Amniotic stem cell (primary cell): Measurements from ENCODE around the gene SIRT4.
A peak's percentile ranks its signal among the peaks of the same experiment; 100 is the strongest.

ENCODE experiments used
- DNase-seq: peaks from one replicate; lab custom pipeline; 2025; lab: John Stamatoyannopoulos, UW

The SIRT4 gene

GRCh38 chr12:120278137-120279069 lies 23.7 kb upstream of the SIRT4 start:
- no peak for DNase-seq

DNA sequence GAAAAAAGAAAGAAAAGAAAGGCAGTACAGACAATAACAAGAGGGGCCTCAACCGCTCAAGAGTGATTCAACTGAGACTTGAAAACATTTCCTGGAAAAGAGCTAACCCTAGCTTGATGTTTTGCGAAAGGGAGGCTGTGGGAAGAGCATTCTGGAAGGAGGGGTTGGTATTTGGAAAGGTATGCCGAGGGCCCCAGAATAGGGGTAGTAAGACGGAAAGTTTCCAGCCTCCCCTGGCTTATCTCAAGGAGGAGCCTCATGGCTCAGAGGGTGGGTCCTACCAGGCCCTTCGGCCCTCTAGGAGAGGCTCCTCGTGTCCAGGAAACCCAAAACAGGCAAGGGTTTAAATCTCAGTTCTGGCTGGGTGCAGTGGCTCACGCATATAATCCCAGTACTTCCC lies 18.8 kb upstream of the SIRT4 start:
- DNase-seq = no peak

GRCh38 chr12:120284381-120284780 lies 17.7 kb upstream of the SIRT4 start:
- no peak for DNase-seq

DNA sequence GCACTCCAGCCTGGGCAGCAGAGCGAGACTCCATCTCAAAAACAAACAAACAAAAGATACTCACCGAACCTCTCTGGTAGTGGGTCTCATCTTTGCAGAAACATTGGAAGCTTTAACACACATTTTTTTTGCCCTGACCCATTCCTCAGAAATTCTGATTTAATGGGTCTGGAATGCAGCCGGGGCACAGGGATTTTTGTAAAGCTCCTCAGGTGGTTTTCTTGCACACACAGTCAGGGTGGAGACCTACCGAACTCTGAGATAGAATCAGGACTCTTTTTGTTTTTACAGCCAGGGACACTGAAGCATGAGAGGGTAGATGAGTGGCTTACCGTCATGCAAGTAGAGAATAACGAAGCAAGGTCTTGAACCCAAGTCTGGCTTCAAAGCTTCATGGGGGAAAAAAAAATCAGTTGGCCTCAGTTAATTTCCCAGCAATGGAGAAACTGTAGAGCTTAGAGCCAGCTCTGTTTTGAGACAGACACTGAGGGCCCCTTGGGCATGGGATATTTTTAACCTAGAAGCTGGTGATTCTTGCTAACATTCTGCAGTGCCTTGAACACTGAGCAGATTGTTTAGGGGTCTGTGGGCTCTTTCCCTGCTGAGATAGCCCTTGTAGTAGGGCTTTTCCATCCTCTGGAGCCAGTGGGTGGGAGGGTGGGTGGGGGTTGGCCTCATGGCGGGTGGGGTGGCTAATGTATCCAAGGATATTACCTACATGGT lies 15.2 kb upstream of the SIRT4 start:
- no peak for DNase-seq

GRCh38 chr12:120287491-120287890 lies 14.6 kb upstream of the SIRT4 start:
- no peak for DNase-seq

DNA sequence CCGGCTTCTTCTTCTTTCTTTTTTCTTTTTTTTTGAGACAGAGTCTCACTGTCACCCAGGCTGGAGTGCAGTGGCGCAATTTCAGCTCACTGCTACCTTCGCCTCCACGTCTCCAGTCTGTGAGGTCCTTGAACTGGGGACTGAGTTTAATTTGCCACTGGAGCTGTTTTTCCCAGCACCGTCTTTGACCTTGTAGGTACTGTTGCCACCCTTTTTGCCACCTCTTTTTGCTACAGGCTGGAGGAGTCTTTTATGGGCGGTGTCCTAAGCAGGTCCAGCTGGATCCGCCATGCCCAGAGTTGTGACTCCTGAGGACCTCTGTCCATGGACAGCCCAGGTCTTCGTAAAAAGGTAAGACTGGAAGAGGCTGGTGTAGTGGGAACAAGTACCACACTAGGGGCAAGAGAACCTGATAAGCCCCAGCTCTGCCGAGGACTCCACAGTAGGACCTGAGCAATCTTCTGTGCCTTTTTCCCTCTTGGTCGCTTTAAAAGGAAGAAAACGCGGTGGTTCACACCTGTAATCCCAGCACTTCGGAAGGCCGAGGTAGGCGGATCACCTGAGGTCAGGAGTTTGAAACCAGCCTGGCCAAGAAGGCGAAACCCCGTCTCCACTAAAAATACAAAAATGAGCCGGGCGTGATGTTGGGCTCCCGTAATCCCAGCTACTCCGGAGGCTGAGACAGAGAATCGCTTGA lies 11.4 kb upstream of the SIRT4 start:
- no peak for DNase-seq

DNA sequence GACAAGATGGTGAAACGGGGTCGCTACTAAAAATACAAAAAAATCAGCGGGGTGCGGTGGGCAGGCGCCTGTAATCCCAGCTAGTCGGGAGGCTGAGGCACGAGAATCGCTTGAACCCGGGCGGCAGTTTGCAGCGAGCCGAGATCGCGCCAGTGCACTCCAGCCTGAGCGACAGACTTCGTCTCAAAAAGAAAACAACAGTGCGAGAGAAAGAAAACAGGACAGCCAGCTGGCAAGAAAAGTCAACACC lies 9.8 kb upstream of the SIRT4 start:
- no peak for DNase-seq

DNA sequence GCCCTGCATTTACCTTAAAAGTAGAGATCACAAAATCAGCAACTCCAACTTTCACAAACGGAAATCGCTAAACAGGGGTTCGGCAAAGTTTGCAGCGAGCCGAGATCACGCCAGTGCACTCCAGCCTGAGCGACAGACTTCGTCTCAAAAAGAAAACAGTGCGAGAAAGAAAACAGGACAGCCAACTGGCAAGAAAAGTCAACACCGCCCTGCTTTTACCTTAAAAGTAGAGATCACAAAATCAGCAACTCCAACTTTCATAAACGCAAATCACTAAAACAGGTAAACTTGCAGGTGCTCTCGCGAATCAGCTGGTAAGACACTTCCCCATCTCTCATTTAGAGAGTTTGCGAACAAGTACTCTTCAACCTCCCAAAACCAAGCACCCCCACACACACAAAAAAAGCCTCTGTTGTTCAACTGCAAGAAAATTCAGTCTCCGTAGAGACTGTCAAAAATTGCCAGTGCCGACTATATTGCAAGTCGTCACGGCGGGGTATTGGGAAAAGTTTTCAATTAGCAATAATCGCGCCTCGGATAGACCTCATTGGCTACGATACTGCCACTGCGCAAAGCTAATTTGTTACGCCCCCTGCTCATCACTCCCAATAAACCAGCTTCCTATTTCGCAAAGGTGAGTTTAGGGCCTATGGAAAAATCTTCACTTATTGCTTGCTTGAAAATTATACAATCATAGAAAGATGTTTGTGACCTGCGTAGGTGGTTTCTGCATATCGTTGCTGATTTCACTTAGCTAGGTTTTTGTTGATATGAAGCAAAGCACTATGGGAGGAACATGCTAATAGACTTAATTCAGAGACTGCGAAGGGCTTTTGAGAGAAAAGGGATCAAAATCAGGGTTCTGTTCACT lies 9.2 kb upstream of the SIRT4 start, which contains the start of gene RNU4-1:
Gene RNU4-1 (minus strand): TSS at position 577 of the 871 bp plus-strand sequence.
- DNase-seq = peak; percentile 84

DNA sequence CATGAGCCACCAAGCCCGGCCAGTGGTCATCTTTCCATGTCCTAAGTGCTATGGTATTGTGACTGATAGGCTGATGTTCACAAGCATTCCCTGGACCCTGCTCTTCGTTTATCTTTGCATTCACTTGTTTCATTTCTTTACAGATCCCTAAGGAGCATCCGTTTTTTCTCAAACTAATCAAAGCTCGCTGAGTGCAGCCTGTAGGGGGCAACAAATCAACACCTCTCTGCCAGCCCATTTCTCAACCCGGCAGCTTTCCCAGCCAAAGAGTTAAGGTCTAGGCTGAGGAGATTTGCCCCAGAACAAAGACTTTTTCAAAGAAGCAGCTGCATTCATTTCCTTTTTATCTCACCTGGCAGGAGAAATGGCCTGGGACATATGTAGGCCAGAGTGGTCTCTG lies 12.1 kb downstream of the SIRT4 start:
- DNase-seq = no peak

DNA sequence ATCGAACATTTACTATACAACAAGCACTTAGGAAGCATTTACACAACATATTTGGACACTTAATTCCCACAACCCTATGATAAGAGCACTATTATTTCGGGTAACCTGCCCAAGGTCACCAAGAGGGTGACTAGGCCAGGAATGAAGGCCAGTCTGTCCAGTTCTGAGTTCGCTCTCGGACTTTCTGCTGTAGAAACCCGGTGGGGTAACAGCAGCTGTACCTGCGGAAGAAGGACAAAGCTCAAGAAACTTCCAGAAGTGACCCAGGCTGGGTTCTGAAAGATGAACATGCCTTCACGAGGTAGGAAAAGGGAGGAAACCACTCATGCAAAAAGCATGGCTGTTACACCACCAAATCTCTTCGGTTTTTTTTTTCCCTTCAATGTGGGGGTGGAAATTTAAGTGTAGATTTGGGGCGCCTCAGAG lies 14.7 kb downstream of the SIRT4 start:
- DNase-seq = no peak

GRCh38 chr12:120317224-120318105 lies 15.3 kb downstream of the SIRT4 start:
- peak; percentile 99 for DNase-seq

GRCh38 chr12:120321382-120322202 lies 19.5 kb downstream of the SIRT4 start:
- no peak for DNase-seq

DNA sequence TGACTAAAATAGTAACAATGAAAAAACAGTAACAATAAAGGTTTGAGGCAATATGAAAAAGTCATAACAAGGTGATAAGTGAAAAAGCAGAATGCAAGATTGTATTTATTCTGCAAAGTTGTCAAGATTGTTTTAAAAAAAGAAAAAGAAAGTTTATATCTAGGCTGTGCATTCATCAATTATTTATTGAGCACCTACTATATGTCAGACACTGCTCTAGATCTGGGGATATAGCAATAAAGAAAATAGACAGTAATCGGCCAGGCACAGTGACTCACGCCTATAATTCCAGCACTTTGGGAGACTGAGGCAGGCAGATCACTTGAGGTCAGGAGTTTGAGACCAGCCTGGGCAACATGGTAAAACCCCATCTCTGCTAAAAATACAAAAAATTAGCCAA lies 21.7 kb downstream of the SIRT4 start:
- DNase-seq = no peak

- no peak for DNase-seq
Measured at GRCh38 chr12:120324841-120325417, 22.8 kb downstream of the SIRT4 start.

DNA sequence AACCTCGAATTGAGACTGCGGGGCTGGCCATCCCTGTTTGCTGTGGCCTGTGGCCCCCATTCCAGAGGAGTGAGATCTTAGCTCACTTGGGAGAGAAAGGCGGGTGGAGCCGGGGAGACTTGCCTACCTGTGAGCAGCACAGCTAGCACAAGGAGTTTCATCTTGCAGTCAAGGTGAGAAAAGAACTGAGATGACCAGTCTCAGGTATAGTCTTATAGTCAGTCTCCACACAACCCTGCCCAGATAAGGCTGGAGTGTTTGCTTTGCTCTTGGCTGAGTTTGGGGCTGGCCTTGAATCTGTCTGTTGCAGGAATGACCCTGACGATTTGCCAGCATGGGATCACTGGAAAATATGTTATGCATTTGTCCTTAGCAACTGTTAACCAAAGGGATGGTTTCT lies 25.5 kb downstream of the SIRT4 start, which contains the start of gene PLA2G1B:
Gene PLA2G1B (minus strand): TSS at position 187 of the 400 bp plus-strand sequence. CDS start 26 bp downstream, at position 161.
- no peak for DNase-seq

DNA sequence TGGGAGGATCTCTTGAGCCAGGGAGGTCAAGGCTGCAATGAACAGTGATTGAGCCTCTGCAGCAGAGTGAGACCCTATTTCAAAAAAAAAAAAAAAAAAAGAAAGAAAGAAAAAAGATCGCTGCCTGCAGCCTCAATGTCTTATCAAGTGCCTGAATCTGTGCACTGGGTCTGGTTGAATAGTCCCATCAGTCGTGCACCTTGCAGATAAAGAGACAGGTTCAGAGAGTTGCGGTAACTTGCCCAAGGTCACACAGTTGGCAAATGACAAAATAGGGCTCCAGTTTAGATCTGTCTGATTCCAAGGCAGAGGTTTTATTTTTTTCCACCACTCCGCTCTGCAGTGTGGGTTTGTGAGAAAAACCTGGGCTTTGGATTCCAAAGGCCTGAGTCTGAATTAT lies 26.1 kb downstream of the SIRT4 start:
- no peak for DNase-seq

GRCh38 chr12:120331390-120331789 lies 29.3 kb downstream of the SIRT4 start:
- no peak for DNase-seq

DNA sequence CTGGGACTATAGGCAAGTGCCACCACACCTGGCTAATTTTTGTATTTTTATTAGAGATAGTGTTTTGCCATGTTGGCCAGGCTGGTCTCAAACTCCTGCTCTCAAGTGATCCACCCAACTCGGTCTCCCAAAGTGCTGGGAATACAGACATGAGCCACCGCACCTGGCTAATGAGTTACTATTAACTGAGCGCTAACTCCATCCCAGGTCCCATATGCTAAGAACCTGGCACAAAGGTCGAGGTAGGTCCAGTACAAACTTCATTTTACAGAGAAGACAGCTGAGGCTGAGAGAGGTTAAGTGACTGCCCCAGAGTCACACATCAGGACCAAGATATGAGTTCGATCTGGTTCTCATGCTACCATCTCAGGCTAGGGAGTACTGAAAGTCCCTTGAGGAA lies 29.9 kb downstream of the SIRT4 start:
- DNase-seq = no peak

DNA sequence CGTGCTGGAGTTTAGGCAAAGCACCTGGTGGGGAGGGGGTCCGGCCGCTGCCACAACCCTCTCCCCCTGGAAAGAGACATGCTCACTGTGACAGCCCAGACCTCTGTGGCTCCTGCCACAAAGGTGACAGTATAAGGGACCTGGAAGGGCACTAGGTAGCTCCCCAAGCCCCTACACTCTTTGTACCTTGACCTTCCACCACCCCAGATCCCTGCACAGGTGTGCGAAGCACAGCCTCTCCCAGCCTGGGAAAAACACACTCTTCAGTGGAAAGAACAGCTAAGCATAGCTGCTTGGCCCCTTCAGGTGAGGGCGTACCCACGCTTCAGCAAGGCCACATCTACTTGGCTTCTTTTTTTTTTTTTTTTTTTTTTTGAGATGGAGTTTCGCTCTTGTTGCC lies 30.4 kb downstream of the SIRT4 start:
- DNase-seq = no peak
